Measurements from ENCODE around the gene AQP2. TPM values are rescaled to one million over a fixed set of nuclear protein-coding genes. Genes with fewer than 3 reads are reported as not detected.

Gene AQP2
- total RNA-seq, 2 experiments from 2014 or later = not detected

DNA sequence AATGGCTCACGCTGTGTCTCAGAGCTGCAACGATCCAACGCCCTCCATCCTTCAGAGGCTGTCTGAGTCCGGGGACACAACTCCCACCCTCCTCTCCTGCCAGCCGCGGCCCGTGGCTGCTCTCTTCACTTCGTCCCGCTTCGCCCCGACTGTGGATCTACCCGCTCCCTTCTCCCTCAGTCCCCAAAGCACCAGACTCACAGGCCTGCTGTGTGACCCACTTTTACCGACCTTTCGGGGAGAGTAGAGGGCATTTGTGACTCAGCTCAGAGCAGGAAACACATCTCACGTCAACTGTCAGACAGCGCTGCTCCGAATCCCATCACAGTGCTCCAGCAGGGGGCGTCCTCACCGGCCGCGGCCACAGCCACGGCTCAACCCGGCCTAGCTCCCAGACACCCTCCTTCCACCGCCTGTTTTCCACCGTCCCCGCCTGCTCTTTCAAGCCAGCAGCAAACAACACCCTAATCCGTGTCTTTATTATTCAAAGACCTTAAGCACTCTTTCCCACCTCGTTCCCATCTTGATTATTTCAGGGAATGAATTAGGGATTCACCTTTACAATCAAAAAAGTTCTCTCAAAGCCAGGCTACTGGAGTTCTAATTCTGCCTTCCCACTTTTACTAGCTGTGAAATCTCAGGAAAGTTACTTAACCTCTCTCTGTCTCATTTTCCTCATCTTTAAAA is 5.0 kb upstream of the AQP2 start:
- ChIA-PET POLR2A (interaction anchor here (0.5 to 1.0 kb wide), 3 partner anchors 8 to 199 kb away, joined by 3 read pairs; no protein-coding TSS in a partner anchor), CTCF (interaction anchor here (0.6 to 6.3 kb wide), 60 partner anchors 9 to 756 kb away, joined by 3 to 128 read pairs (median 5); partner anchors contain the start of genes AQP5, COX14, NCKAP5L and PRPF40B)
- Mint-ChIP-seq H3K4me3 (peak overlapping the region; percentile 76), H3K27ac (peak overlapping the region; percentile 91), H3K9me3 (no peaks in the 10 kb centered on the region), H3K36me3 (ENCODE audit: low read depth) (no peaks in the 10 kb centered on the region), H3K4me1 (ENCODE audit: low read depth) (peaks cover 25% of the 10 kb centered on the region), H3K27me3 (no peaks in the 10 kb centered on the region)
- intact Hi-C loops (cut with micrococcal nuclease) = no loop called here
- ATAC-seq = peak; percentile 99
- peak; percentile 93 for DNase-seq
- peak; percentile 89 for TF ChIP-seq CTCF (IDR thresholded peaks at IDR 0.05)

DNA sequence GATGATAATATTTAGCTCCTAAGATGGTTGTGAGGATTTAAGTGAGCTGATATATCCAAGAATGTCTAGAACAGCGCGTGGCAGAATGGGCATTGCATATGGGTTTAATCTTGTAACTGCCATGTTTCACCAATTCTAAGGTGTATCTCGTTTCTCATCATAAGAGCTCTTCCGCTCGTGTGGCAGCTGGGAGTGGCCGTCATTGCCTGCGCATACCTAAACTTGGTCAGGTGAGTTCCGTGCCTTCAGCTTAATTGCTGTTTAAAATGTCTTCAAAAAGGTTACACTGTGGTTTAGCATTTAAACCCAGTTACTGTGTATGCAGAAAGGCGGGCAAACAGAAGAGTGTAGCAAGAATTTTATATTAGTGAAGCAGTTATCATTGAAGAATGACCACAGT is 4.5 kb upstream of the AQP2 start:
- no peak for DNase-seq
- POLR2A ChIA-PET = interaction anchor here (0.5 to 1.0 kb wide), 2 partner anchors 8 to 200 kb away, joined by 3 read pairs; no protein-coding TSS in a partner anchor
- Mint-ChIP-seq H3K9me3 (no peaks in the 10 kb centered on the region), H3K4me3 (no peak overlapping the region), H3K27me3 (no peaks in the 10 kb centered on the region), H3K36me3 (ENCODE audit: low read depth) (no peaks in the 10 kb centered on the region), H3K27ac (peak overlapping the region; percentile 91), H3K4me1 (ENCODE audit: low read depth) (peaks cover 25% of the 10 kb centered on the region)
- TF ChIP-seq CTCF (IDR thresholded peaks at IDR 0.05) = no peak
- ATAC-seq = no peak
- intact Hi-C loops (cut with micrococcal nuclease) = no loop called here
- CTCF ChIA-PET = interaction anchor here (0.7 to 6.3 kb wide), 54 partner anchors 9 to 756 kb away, joined by 3 to 128 read pairs (median 5); partner anchors contain the start of genes AQP5, COX14, NCKAP5L and PRPF40B

GRCh38 chr12:49946497-49946896 is 4.0 kb upstream of the AQP2 start:
- no peak overlapping the region for H3K4me3 Mint-ChIP-seq
- no peak for TF ChIP-seq CTCF (IDR thresholded peaks at IDR 0.05)
- peaks cover 25% of the 10 kb centered on the region for H3K4me1 Mint-ChIP-seq (ENCODE audit: low read depth)
- H3K36me3 Mint-ChIP-seq (ENCODE audit: low read depth) = no peaks in the 10 kb centered on the region
- intact Hi-C loops (cut with micrococcal nuclease) = no loop called here
- CTCF ChIA-PET = interaction anchor here (0.8 to 6.3 kb wide), 41 partner anchors 8 to 395 kb away, joined by 3 to 128 read pairs (median 7); partner anchors contain the start of genes AQP5, COX14, NCKAP5L and TMBIM6
- POLR2A ChIA-PET = interaction anchor here (1.0 kb wide), 1 partner anchor 9 kb away, joined by 3 read pairs; no protein-coding TSS in a partner anchor
- H3K27ac Mint-ChIP-seq = peak overlapping the region; percentile 91
- DNase-seq = no peak
- no peaks in the 10 kb centered on the region for H3K9me3 Mint-ChIP-seq
- no peak for ATAC-seq
- no peaks in the 10 kb centered on the region for H3K27me3 Mint-ChIP-seq

GRCh38 chr12:49947593-49948226 is 2.8 kb upstream of the AQP2 start:
- peaks cover 25% of the 10 kb centered on the region for H3K4me1 Mint-ChIP-seq (ENCODE audit: low read depth)
- no peak for DNase-seq
- H3K27me3 Mint-ChIP-seq = no peaks in the 10 kb centered on the region
- POLR2A ChIA-PET = interaction anchor here (0.7 kb wide), 1 partner anchor 12 kb away, joined by 3 read pairs; no protein-coding TSS in a partner anchor
- H3K36me3 Mint-ChIP-seq (ENCODE audit: low read depth) = no peaks in the 10 kb centered on the region
- no peak for TF ChIP-seq CTCF (IDR thresholded peaks at IDR 0.05)
- CTCF ChIA-PET = interaction anchor here (0.9 to 6.3 kb wide), 5 partner anchors 11 to 80 kb away, joined by 3 to 128 read pairs (median 5); partner anchors contain the start of gene AQP5
- H3K9me3 Mint-ChIP-seq = no peaks in the 10 kb centered on the region
- no peak for ATAC-seq
- intact Hi-C loops (cut with micrococcal nuclease) = no loop called here
- no peak overlapping the region for H3K4me3 Mint-ChIP-seq
- no peak overlapping the region for H3K27ac Mint-ChIP-seq
